ENCODE data around the gene TPRKB. TPM values are rescaled to one million over a fixed set of nuclear protein-coding genes. Genes with fewer than 3 reads are reported as not detected.

TPRKB gene
- total RNA-seq, 1 experiment from 2014 or later = 35.1 TPM

Other genes starting within 250 kb of the TPRKB start
- not detected in 2 replicates for gene NAT8, start 94.9 kb downstream of the TPRKB start, total RNA-seq (2014; rRNA removed; shearing (Covaris generic))
- gene DUSP11, start 42.8 kb upstream of the TPRKB start, total RNA-seq (2014; rRNA removed; shearing (Covaris generic)) = 28.7 and 35.8 TPM in 2 replicates
- 0.15 TPM in 1 of 2 replicates, not detected in the other for gene C2orf78, start 46.8 kb upstream of the TPRKB start, total RNA-seq (2014; rRNA removed; shearing (Covaris generic))
- gene STAMBP, start 91.6 kb upstream of the TPRKB start, total RNA-seq (2014; rRNA removed; shearing (Covaris generic)) = 45.4 and 46.3 TPM in 2 replicates
- 0.97 TPM in 1 of 2 replicates, not detected in the other for gene ACTG2, start 155.7 kb upstream of the TPRKB start, total RNA-seq (2014; rRNA removed; shearing (Covaris generic))
- 80.7 and 82.9 TPM in 2 replicates for gene DGUOK, start 189.5 kb upstream of the TPRKB start, total RNA-seq (2014; rRNA removed; shearing (Covaris generic))
- 7.2 and 7.3 TPM in 2 replicates for gene TET3, start 247.6 kb upstream of the TPRKB start, total RNA-seq (2014; rRNA removed; shearing (Covaris generic))